ENCODE measurements around the gene BLOC1S4. TPM values are rescaled to one million over a fixed set of nuclear protein-coding genes. Genes with fewer than 3 reads are reported as not detected.

BLOC1S4 gene
- total RNA-seq, 1 experiment from 2014 or later: 10.7 TPM

GRCh38 chr4:6740347-6740746, 24.4 kb downstream of the BLOC1S4 start:
- intact Hi-C loops (cut with micrococcal nuclease; ENCODE audit: unreplicated experiment) (no loop called here), in situ Hi-C loops (cut with HindIII; ENCODE audit: low pct_unique_long_range_greater_than_20kb, low sequenced_read_pairs) (no loop called here)
- no peaks in the 10 kb centered on the region for H3K4me1 ChIP-seq (ENCODE audit: control insufficient read depth, insufficient read depth, low read length)
- no peak overlapping the region for H3K27ac ChIP-seq (ENCODE audit: low read length)
- no peaks in the 10 kb centered on the region for H3K36me3 ChIP-seq (ENCODE audit: control insufficient read depth, insufficient read depth, low read length)
- BruUV-seq (replicated peaks): no TSS peak
- ChIA-PET CTCF (no interaction called here), POLR2A (no interaction called here)
- H3K4me3 ChIP-seq (ENCODE audit: low read depth in 2 of 2, low read length in 2 of 2): no peak overlapping the region
- no peak for DNase-seq (ENCODE audit: low read depth, low spot score)
- no peaks in the 10 kb centered on the region for H3K27me3 ChIP-seq (ENCODE audit: control insufficient read depth, insufficient read depth, low read length)
- no peaks in the 10 kb centered on the region for H3K9me3 ChIP-seq (ENCODE audit: control insufficient read depth, insufficient read depth, low read depth, low read length)
- ATAC-seq: no peak
- no peak for TF ChIP-seq POLR2AphosphoS5 (IDR thresholded peaks at IDR 0.05; ENCODE audit: low read depth, low read length)
- no peak for TF ChIP-seq TCF7L2 (IDR thresholded peaks at IDR 0.05; ENCODE audit: low read depth, low read length)
- TF ChIP-seq CTCF (IDR thresholded peaks at IDR 0.05): no peak
- TF ChIP-seq REST (IDR thresholded peaks at IDR 0.05; ENCODE audit: insufficient read depth in 1 of 2, low read depth in 2 of 2, low read length in 1 of 2): no peak
- no peak for TF ChIP-seq SIN3A (IDR thresholded peaks at IDR 0.05; ENCODE audit: borderline replicate concordance, insufficient read depth, low read depth, low read length)

- ATAC-seq (no peak), DNase-seq (ENCODE audit: low read depth, low spot score) (no peak)
- no peaks in the 10 kb centered on the region for H3K36me3 ChIP-seq (ENCODE audit: control insufficient read depth, insufficient read depth, low read length)
- CTCF ChIA-PET: no interaction called here
- POLR2A ChIA-PET: no interaction called here
- H3K27ac ChIP-seq (ENCODE audit: low read length): no peak overlapping the region
- TF ChIP-seq SIN3A (IDR thresholded peaks at IDR 0.05; ENCODE audit: borderline replicate concordance, insufficient read depth, low read depth, low read length) (no peak), TCF7L2 (IDR thresholded peaks at IDR 0.05; ENCODE audit: low read depth, low read length) (no peak), REST (IDR thresholded peaks at IDR 0.05; ENCODE audit: insufficient read depth in 1 of 2, low read depth in 2 of 2, low read length in 1 of 2) (no peak), CTCF (IDR thresholded peaks at IDR 0.05) (no peak), POLR2AphosphoS5 (IDR thresholded peaks at IDR 0.05; ENCODE audit: low read depth, low read length) (no peak)
- no peak overlapping the region for H3K4me3 ChIP-seq (ENCODE audit: low read depth in 2 of 2, low read length in 2 of 2)
- in situ Hi-C loops (cut with HindIII; ENCODE audit: low pct_unique_long_range_greater_than_20kb, low sequenced_read_pairs): no loop called here
- intact Hi-C loops (cut with micrococcal nuclease; ENCODE audit: unreplicated experiment): no loop called here
- peaks cover 4% of the 10 kb centered on the region for H3K4me1 ChIP-seq (ENCODE audit: control insufficient read depth, insufficient read depth, low read length)
- no TSS peak for BruUV-seq (replicated peaks)
- no peaks in the 10 kb centered on the region for H3K27me3 ChIP-seq (ENCODE audit: control insufficient read depth, insufficient read depth, low read length)
- no peaks in the 10 kb centered on the region for H3K9me3 ChIP-seq (ENCODE audit: control insufficient read depth, insufficient read depth, low read depth, low read length)
Observed at GRCh38 chr4:6742507-6742906, 26.5 kb downstream of the BLOC1S4 start.

All from Panc1 (cell line).